Type B pancreatic cell (in vitro differentiated cells): ENCODE data around the gene ASB2. TPM values are rescaled to one million over a fixed set of nuclear protein-coding genes. Genes with fewer than 3 reads are reported as not detected.

Source experiments
- DNase-seq: peaks from one replicate; pipeline ENCODE4 v3.0.0; 2021; ENCODE audit warnings: mixed read lengths; ENCODE audit not compliant: unreplicated experiment; ENCODE audit errors: extremely low spot score
- H3K27ac Mint-ChIP-seq: 2 replicates; pipeline ENCODE4 v1.8.0; 2021; ENCODE audit warnings: mild to moderate bottlenecking, mixed read lengths
- H3K27me3 Mint-ChIP-seq: 2 replicates; pipeline ENCODE4 v1.8.0; 2021; ENCODE audit warnings: mixed read lengths
- H3K36me3 Mint-ChIP-seq: 2 replicates; pipeline ENCODE4 v1.8.0; 2021; ENCODE audit warnings: mixed read lengths
- H3K4me1 Mint-ChIP-seq: one replicate; pipeline ENCODE4 v1.8.0; 2021; ENCODE audit warnings: mixed read lengths; ENCODE audit not compliant: unreplicated experiment
- H3K4me3 Mint-ChIP-seq: 2 replicates; pipeline ENCODE4 v1.8.0; 2021; ENCODE audit warnings: mild to moderate bottlenecking, mixed read lengths
- H3K9me3 Mint-ChIP-seq: 2 replicates; pipeline ENCODE4 v1.8.0; 2021; ENCODE audit warnings: mixed read lengths
- total RNA-seq: library from RNA; stranded (reverse); gene quantifications from 2 replicates; pipeline ENCODE4 v1.2.1, GENCODE V29; 2021; ENCODE audit warnings: low replicate concordance
- TF ChIP-seq, protein P1 (sequence below): fragments of 200-600 bp; sonication (generic); conservative IDR thresholded peaks from 2 replicates; pipeline ENCODE4 v1.5.0; 2021; ENCODE audit warnings: antibody characterized with exemption, mild to moderate bottlenecking

ASB2 gene
- total RNA-seq, 1 donor from 2014 or later = 0.60 TPM

DNA sequence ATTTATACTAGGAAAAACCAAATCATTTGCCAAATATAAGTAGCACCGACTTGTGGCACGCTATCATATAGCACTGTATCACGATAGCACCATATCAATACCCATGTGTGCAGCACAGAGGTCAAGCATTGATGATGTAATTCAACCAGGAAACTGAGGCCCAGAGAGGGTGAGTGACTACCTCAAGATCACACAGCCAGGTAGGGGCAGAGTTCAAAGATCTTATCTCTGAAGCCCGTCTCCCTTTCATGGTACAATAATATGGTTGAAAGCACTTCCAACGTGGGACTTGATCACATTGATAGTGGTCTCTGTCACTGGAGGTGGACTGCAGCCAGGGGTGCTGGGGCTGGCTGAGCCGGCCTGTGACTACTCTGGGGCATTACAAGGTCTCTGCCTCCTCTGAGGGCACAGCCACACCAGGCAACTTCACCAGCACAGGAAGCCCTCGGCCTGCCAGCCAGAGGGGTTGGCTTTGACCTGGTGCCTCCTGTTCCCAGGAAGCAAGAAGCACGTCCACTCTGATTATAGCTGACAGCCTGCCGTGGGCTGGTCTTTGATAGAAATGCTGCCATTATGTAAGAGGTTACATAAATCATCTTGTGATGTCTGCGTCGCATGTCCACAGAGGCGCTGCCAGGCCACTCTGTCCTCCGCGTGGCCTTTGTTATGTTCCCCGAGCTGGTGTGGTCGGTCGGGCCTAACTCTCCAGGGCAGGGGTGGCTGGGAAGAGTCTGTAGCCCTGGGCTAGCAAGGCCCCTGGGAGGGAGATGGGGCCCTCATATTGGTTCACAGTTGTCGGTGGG is 55.2 kb downstream of the ASB2 start:
- peaks cover 8% of the 10 kb centered on the region for H3K27me3 Mint-ChIP-seq
- no peaks in the 10 kb centered on the region for H3K36me3 Mint-ChIP-seq
- TF ChIP-seq, protein P1, sequence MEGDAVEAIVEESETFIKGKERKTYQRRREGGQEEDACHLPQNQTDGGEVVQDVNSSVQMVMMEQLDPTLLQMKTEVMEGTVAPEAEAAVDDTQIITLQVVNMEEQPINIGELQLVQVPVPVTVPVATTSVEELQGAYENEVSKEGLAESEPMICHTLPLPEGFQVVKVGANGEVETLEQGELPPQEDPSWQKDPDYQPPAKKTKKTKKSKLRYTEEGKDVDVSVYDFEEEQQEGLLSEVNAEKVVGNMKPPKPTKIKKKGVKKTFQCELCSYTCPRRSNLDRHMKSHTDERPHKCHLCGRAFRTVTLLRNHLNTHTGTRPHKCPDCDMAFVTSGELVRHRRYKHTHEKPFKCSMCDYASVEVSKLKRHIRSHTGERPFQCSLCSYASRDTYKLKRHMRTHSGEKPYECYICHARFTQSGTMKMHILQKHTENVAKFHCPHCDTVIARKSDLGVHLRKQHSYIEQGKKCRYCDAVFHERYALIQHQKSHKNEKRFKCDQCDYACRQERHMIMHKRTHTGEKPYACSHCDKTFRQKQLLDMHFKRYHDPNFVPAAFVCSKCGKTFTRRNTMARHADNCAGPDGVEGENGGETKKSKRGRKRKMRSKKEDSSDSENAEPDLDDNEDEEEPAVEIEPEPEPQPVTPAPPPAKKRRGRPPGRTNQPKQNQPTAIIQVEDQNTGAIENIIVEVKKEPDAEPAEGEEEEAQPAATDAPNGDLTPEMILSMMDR = no peak
- no peak overlapping the region for H3K27ac Mint-ChIP-seq
- no peak for DNase-seq
- H3K4me1 Mint-ChIP-seq = no peaks in the 10 kb centered on the region
- no peak overlapping the region for H3K4me3 Mint-ChIP-seq
- no peaks in the 10 kb centered on the region for H3K9me3 Mint-ChIP-seq

DNA sequence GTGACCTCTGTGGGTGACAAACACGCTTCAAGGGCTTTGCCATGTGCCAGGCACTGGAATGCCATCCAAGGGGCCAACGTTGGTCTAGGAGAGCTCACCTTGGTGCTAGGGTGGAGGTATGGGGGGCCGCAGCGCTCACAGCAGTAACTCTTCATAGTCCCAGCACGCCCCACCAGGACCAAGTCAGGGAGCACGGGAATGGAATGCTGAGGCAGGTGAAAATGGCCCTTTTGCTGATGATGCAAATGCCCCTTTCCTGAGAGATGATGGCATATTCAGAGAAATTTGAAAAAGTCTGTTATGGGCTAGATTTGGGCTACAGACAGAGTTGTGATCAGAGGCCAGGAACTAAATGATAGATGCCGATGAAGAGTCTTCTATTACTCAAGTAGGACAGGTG is 59.2 kb downstream of the ASB2 start:
- Mint-ChIP-seq H3K9me3 (no peaks in the 10 kb centered on the region), H3K27ac (no peak overlapping the region), H3K36me3 (no peaks in the 10 kb centered on the region), H3K4me3 (no peak overlapping the region), H3K4me1 (no peaks in the 10 kb centered on the region), H3K27me3 (peaks cover 4% of the 10 kb centered on the region)
- no peak for DNase-seq
- TF ChIP-seq, protein P1 = no peak

DNA sequence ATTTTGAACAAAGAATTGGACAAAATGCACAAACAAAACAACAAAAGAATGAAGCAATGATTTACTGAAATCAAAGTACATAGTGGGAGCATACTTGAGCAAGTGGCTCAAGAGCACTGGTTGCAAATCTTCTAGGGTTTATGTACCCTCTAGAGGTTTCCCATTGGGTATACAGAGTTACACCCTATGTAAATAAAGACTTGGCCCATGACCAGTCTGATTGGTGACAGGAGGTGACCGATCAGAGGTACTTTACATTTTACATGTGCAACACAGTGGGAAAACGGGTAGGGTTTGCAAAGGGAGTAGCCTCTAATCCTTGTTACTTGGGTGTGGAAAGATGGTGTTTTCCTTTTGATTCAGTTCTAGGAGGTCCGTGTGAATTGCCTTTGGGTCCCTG is 59.9 kb downstream of the ASB2 start:
- Mint-ChIP-seq H3K27me3 (peaks cover 4% of the 10 kb centered on the region), H3K27ac (no peak overlapping the region), H3K4me3 (no peak overlapping the region), H3K4me1 (no peaks in the 10 kb centered on the region), H3K36me3 (no peaks in the 10 kb centered on the region), H3K9me3 (no peaks in the 10 kb centered on the region)
- TF ChIP-seq, protein P1 = no peak
- DNase-seq = no peak

DNA sequence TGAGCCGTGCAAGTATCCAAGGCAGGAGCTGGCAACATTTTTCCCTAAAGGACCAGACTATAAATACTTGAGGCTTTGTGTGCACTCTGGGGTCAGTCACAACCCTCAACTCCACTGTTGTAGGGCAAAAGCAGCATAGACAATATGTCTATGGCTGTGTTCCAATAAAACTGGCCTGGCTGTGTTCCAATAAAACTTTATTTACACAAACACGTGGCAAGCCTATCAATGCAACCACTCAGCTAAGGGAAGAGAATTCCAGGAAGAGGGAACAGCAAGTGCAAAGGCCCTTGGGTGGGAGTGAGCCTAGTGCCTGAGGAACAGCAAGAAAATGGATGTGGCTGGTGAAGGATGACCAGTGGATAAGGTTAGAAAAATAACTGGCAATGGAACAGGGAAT is 60.6 kb downstream of the ASB2 start:
- Mint-ChIP-seq H3K36me3 (no peaks in the 10 kb centered on the region), H3K27me3 (peaks cover 4% of the 10 kb centered on the region), H3K9me3 (no peaks in the 10 kb centered on the region), H3K4me3 (no peak overlapping the region), H3K27ac (no peak overlapping the region), H3K4me1 (no peaks in the 10 kb centered on the region)
- TF ChIP-seq, protein P1 = no peak
- DNase-seq = no peak

DNA sequence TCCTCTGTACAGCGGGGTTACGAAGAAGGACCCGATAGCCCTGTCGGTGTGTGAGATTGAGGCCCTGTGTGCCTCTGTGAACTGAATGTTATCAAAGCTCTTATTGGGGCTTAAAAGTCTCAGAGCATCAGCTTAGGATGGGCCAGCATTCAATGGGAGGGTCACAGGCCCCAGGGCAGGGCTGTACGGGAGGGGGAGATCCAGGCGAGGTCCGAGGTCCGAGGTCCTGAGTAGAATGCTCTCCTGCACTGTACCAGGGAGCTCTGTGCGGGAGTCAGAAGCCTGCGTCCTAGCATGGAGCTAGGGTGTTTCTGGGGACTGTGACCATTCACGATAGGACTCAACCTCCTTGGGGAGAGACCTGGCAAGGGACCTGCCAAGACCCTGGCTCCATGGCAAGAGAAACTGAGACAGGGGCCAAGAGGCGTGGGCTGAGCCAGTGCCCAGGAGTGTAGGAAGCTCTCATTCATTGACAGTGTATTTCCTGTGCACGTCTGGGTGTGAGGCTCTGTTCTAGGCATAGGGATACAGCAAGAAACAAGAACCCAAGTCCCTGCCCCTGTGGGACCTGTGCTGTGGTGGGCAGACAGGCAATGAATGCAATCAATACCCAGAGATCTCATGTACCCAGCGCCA is 61.2 kb downstream of the ASB2 start:
- TF ChIP-seq, protein P1 = no peak
- no peak for DNase-seq
- no peaks in the 10 kb centered on the region for H3K36me3 Mint-ChIP-seq
- H3K27ac Mint-ChIP-seq = no peak overlapping the region
- H3K9me3 Mint-ChIP-seq = no peaks in the 10 kb centered on the region
- H3K4me3 Mint-ChIP-seq = no peak overlapping the region
- no peaks in the 10 kb centered on the region for H3K4me1 Mint-ChIP-seq
- H3K27me3 Mint-ChIP-seq = peaks cover 4% of the 10 kb centered on the region
